Keratinocyte (primary cell): ENCODE results near the gene C5AR1. TPM values are rescaled to one million over a fixed set of nuclear protein-coding genes. Genes with fewer than 3 reads are reported as not detected.

ENCODE experiments used
- DNase-seq: peaks from one replicate; pipeline ENCODE4 v3.0.0-alpha.2; 2011; ENCODE audit warnings: low read depth, missing footprints, low spot score
- FAIRE-seq: peaks from 2 replicates; lab custom pipeline; 2011; peaks lifted over from hg19 to GRCh38; lab: Jason Lieb, UNC
- H2AFZ ChIP-seq: 2 replicates; pipeline ENCODE4 v1.6.0; 2012; ENCODE audit warnings: low read length, control low read depth, inconsistent platforms; ENCODE audit not compliant: control insufficient read depth
- H3K27ac ChIP-seq: 2 replicates; pipeline ENCODE4 v1.5.1; 2011; ENCODE audit warnings: low read length; ENCODE audit not compliant: control insufficient read depth, insufficient read depth
- H3K27me3 ChIP-seq: 3 replicates; pipeline ENCODE4 v1.6.0; 2011; ENCODE audit warnings: low read length; ENCODE audit not compliant: control insufficient read depth, insufficient read depth; ENCODE audit errors: extremely low read depth
- H3K36me3 ChIP-seq, 2 experiments: 2 replicates in 1 of 2; 3 replicates in 1 of 2; pipeline ENCODE4 v1.5.1; 2011; ENCODE audit warnings: low read length in 2 of 2, mild to moderate bottlenecking in 1 of 2; ENCODE audit not compliant: control insufficient read depth in 2 of 2, insufficient read depth in 2 of 2; ENCODE audit errors: extremely low read depth in 1 of 2
- H3K4me1 ChIP-seq: 3 replicates; pipeline ENCODE4 v1.5.1; 2011; ENCODE audit warnings: low read length; ENCODE audit not compliant: control insufficient read depth, insufficient read depth; ENCODE audit errors: extremely low read depth
- H3K4me2 ChIP-seq: 3 replicates; pipeline ENCODE4 v1.6.0; 2011; ENCODE audit warnings: low read depth, low read length; ENCODE audit not compliant: control insufficient read depth, insufficient read depth; ENCODE audit errors: extremely low read depth
- H3K4me3 ChIP-seq, 3 experiments: fragments of 200-600 bp in 1 of 3; sonication (generic) in 1 of 3; 2 replicates in 2 of 3; 3 replicates in 1 of 3; pipeline ENCODE4 v1.5.1; 2011 to 2016; ENCODE audit warnings: low read length in 3 of 3, mild to moderate bottlenecking in 3 of 3, control low read depth in 2 of 3, inconsistent platforms in 1 of 3, low read depth in 1 of 3, mixed read lengths in 1 of 3, mixed run types in 1 of 3, moderate library complexity in 1 of 3; ENCODE audit not compliant: control insufficient read depth in 2 of 3, insufficient read depth in 2 of 3; ENCODE audit errors: extremely low read depth in 1 of 3
- H3K79me2 ChIP-seq: 2 replicates; pipeline ENCODE4 v1.6.0; 2012; ENCODE audit warnings: low read length; ENCODE audit not compliant: control insufficient read depth, insufficient read depth
- H3K9ac ChIP-seq: 3 replicates; pipeline ENCODE4 v1.6.0; 2011; ENCODE audit warnings: low read length; ENCODE audit not compliant: control insufficient read depth, insufficient read depth; ENCODE audit errors: extremely low read depth
- H3K9me1 ChIP-seq: 3 replicates; pipeline ENCODE4 v1.6.0; 2011; ENCODE audit warnings: low read length; ENCODE audit not compliant: control insufficient read depth, insufficient read depth; ENCODE audit errors: extremely low read depth
- H3K9me3 ChIP-seq: 2 replicates; pipeline ENCODE4 v1.5.1; 2012; ENCODE audit warnings: low read depth, low read length; ENCODE audit not compliant: control insufficient read depth
- H4K20me1 ChIP-seq: 3 replicates; pipeline ENCODE4 v1.6.0; 2011; ENCODE audit warnings: low read length; ENCODE audit not compliant: control insufficient read depth, insufficient read depth; ENCODE audit errors: extremely low read depth
- EZH2 ChIP-seq: IDR thresholded peaks from one replicate; pipeline ENCODE4 v1.6.1; 2012; ENCODE audit warnings: inconsistent platforms, mild to moderate bottlenecking, low read length, moderate library complexity
- dilution Hi-C: fragments of 300-500 bp; cut with MboI; formaldehyde crosslinking; loops from one replicate; pipeline ENCODE4 v1.7.0; 2020; ENCODE audit warnings: low sequenced_read_pairs; ENCODE audit not compliant: extremely low pct_ligation_motif_present
- polyA plus RNA-seq, 5 experiments: library from polyadenylated mRNA; depleted of rRNA in 3 of 5; stranded (reverse) in 3 of 5; stranded (forward) in 1 of 5; unstranded in 1 of 5; fragments of >200 nt; gene quantifications; 1 replicate in 1 of 5; 2 replicates in 3 of 5; 3 replicates in 1 of 5; pipeline versions ENCODE4 v1.2.1 to v1.2.3, GENCODE V29; 2011 to 2012; ENCODE audit warnings: missing spikeins in 2 of 5, low read depth in 1 of 5, low replicate concordance in 1 of 5
- TF ChIP-seq, protein P1 (sequence below), 3 experiments: IDR thresholded peaks in 1 of 3; conservative IDR thresholded peaks in 1 of 3; optimal IDR thresholded peaks in 1 of 3; 2 replicates in 2 of 3; 3 replicates in 1 of 3; pipeline versions ENCODE3 to v1.5.1; 2011; ENCODE audit warnings: low read length in 3 of 3, mild to moderate bottlenecking in 3 of 3, moderate library complexity in 2 of 3, control low read depth in 1 of 3, inconsistent platforms in 1 of 3; ENCODE audit not compliant: insufficient read depth in 2 of 3; ENCODE audit errors: extremely low read depth in 1 of 3

Gene C5AR1
- polyA plus RNA-seq, 1 donor (not counting 4 experiments of a cell fraction or from before 2014, with no cell fraction given) = 0.42 TPM

DNA sequence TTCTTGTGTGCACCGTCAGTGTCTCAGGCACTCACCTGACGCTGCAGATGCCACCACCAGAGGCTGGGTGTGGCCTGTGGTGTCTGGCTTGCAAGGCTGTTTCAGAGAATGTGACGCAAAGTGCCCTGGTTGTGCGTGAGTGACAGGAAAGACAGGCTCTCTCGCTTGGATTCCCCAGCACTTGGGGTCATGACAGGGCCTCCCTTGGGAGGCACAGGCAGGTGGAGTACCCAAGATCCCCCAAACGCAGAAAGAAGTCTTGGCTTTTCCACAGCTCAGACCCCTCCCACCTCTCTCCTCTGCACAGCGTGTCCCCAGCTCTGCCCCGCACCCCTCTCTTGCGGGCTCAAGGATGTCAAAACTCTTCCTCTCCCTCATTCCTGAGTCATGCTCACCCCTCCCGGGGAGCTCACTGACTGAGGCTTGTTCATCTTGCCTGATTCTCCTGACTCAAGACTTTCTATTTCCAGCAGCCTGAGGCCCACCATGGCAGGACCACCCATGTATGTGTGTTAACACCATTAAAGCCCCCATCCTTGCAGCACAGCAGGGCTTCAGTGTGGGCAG lies 60.5 kb downstream of the C5AR1 start:
- no peak for DNase-seq
- Histone ChIP-seq H3K4me2 (no peak overlapping the region), H3K9ac (no peak overlapping the region), H3K4me3 (no peak overlapping the region), H2AFZ (no peak overlapping the region), H3K9me1 (no peaks in the 10 kb centered on the region), H3K36me3 (peaks cover 19 to 37% of the 10 kb centered on the region in 2 experiments), H3K9me3 (no peaks in the 10 kb centered on the region), H3K79me2 (no peaks in the 10 kb centered on the region), H4K20me1 (no peaks in the 10 kb centered on the region), H3K27ac (no peak overlapping the region), H3K27me3 (no peaks in the 10 kb centered on the region), H3K4me1 (no peaks in the 10 kb centered on the region)
- no peak for FAIRE-seq
- no peak for TF ChIP-seq EZH2
- TF ChIP-seq, protein P1, sequence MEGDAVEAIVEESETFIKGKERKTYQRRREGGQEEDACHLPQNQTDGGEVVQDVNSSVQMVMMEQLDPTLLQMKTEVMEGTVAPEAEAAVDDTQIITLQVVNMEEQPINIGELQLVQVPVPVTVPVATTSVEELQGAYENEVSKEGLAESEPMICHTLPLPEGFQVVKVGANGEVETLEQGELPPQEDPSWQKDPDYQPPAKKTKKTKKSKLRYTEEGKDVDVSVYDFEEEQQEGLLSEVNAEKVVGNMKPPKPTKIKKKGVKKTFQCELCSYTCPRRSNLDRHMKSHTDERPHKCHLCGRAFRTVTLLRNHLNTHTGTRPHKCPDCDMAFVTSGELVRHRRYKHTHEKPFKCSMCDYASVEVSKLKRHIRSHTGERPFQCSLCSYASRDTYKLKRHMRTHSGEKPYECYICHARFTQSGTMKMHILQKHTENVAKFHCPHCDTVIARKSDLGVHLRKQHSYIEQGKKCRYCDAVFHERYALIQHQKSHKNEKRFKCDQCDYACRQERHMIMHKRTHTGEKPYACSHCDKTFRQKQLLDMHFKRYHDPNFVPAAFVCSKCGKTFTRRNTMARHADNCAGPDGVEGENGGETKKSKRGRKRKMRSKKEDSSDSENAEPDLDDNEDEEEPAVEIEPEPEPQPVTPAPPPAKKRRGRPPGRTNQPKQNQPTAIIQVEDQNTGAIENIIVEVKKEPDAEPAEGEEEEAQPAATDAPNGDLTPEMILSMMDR (optimal IDR thresholded peaks at IDR 0.05 in 1 of 3, IDR thresholded peaks at IDR 0.05 in 1 of 3, conservative IDR thresholded peaks at IDR 0.05 in 1 of 3; ENCODE audit: extremely low read depth in 1 of 3, insufficient read depth in 2 of 3, low read length in 3 of 3) = no peak
- dilution Hi-C loops = no loop called here

DNA sequence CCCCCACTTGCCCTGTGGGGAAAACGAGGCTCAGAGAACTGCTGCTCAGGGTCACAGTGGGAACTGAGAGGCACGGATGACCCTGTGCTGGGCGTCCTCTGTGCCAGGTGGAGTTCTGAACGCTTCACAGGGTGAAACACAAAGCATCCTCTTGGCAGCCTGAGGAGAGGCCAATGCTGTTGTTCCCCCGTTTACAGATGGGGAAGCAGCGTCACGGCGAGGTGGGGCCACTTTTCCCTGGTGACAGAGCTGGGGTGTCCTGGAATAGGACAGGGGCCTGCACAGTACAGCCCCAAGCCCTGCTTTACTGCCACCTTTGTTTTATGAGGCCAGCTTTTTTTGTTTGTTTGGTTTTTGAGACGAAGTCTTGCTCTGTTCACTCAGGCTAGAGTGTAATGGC lies 61.6 kb downstream of the C5AR1 start:
- Histone ChIP-seq H3K4me3 (no peak overlapping the region), H3K36me3 (peaks cover 19 to 44% of the 10 kb centered on the region in 2 experiments), H2AFZ (no peak overlapping the region), H3K79me2 (no peaks in the 10 kb centered on the region), H3K27ac (no peak overlapping the region), H3K9ac (no peak overlapping the region), H3K9me1 (no peaks in the 10 kb centered on the region), H3K4me1 (no peaks in the 10 kb centered on the region), H3K4me2 (no peak overlapping the region), H4K20me1 (no peaks in the 10 kb centered on the region), H3K27me3 (no peaks in the 10 kb centered on the region), H3K9me3 (no peaks in the 10 kb centered on the region)
- DNase-seq (no peak), FAIRE-seq (no peak)
- dilution Hi-C loops = no loop called here
- no peak for TF ChIP-seq EZH2
- TF ChIP-seq, protein P1 (optimal IDR thresholded peaks at IDR 0.05 in 1 of 3, IDR thresholded peaks at IDR 0.05 in 1 of 3, conservative IDR thresholded peaks at IDR 0.05 in 1 of 3; ENCODE audit: extremely low read depth in 1 of 3, insufficient read depth in 2 of 3, low read length in 3 of 3) = no peak

Other genes with a start within 250 kb of the C5AR1 start
- gene ZC3H4, start 196.1 kb upstream of the C5AR1 start, polyA plus RNA-seq = 2.9 to 12.6 TPM (median 5.6 TPM) in 3 replicates
- gene SAE1, start 179.0 kb upstream of the C5AR1 start, polyA plus RNA-seq = 58.7 to 107 TPM (median 102 TPM) in 3 replicates
- 0.60 to 1.1 TPM (median 0.89 TPM) in 3 replicates for gene BBC3, start 78.7 kb upstream of the C5AR1 start, polyA plus RNA-seq
- 2.2 to 3.8 TPM (median 2.8 TPM) in 3 replicates for gene CCDC9, start 53.3 kb upstream of the C5AR1 start, polyA plus RNA-seq
- gene INAFM1, start 35.0 kb upstream of the C5AR1 start, polyA plus RNA-seq = 0.35 to 0.68 TPM (median 0.50 TPM) in 3 replicates
- 0.01 TPM in 1 of 3 replicates, not detected in the others for gene C5AR2, start 22.3 kb downstream of the C5AR1 start, polyA plus RNA-seq
- gene DHX34, start 39.5 kb downstream of the C5AR1 start, polyA plus RNA-seq = 6.4 to 9.1 TPM (median 8.9 TPM) in 3 replicates
- 1.7 to 4.3 TPM (median 3.0 TPM) in 3 replicates for gene MEIS3, start 109.7 kb downstream of the C5AR1 start, polyA plus RNA-seq
- gene SLC8A2, start 162.0 kb downstream of the C5AR1 start, polyA plus RNA-seq = 0.03 to 0.17 TPM (median 0.04 TPM) in 3 replicates
- 7.0 to 10.2 TPM (median 7.3 TPM) in 3 replicates for gene KPTN, start 174.4 kb downstream of the C5AR1 start, polyA plus RNA-seq
- 89.0 to 109 TPM (median 99.8 TPM) in 3 replicates for gene NAPA, start 205.2 kb downstream of the C5AR1 start, polyA plus RNA-seq